ENCODE data around the gene ARMH2. TPM values are rescaled to one million over a fixed set of nuclear protein-coding genes. Genes with fewer than 3 reads are reported as not detected.
"Not testable (repeated sequence)": the region's sequence is repeated elsewhere in the genome, so short reads cannot be mapped to it uniquely, and the experiment has no call there.

ARMH2 gene
- total RNA-seq, 1 experiment from 2014 or later: not detected

DNA sequence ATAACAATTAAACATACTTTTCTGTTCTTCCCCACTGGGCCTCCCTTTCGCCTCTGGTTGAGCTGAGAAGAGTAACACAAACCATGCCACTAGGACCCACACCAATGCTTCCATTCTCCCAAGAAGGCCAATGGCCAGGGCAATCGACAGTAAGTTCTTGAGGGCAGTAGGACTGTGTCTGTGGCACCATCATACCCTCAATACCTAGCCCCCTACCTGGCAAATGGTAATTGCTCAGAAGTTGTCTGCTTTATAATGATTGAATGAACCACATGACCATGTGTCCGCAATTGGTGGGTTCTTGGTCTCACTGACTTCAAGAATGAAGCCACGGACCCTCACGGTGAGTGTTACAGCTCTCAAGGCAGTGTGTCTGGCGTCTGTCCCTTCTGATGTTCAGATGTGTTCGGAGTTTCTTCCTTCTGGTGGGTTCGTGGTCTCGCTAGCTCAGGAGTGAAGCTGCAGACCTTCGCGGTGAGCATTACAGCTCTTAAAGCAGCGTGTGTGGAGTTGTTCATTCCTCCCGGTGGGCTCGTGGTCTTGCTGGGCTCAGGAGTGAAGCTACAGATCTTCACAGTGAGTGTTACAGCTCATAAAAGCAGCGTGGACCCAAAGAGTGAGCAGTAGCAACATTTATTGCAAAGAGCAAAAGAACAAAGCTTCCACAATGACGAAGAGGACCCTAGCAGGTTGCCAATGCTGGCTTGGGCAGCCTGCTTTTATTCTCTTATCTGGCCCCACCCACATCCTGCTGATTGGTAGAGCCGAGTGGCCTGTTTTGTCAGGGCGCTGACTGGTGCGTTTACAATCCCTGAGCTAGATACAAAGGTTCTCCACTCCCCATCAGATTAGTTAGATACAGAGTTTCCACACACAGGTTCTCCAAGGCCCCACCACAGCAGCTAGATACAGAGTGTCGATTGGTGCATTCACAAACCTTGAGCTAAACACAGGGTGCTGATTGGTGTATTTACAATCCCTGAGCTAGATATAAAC lies 33.6 kb downstream of the ARMH2 start:
- not testable (repeated sequence) for DNase-seq (ENCODE audit: low spot score)

DNA sequence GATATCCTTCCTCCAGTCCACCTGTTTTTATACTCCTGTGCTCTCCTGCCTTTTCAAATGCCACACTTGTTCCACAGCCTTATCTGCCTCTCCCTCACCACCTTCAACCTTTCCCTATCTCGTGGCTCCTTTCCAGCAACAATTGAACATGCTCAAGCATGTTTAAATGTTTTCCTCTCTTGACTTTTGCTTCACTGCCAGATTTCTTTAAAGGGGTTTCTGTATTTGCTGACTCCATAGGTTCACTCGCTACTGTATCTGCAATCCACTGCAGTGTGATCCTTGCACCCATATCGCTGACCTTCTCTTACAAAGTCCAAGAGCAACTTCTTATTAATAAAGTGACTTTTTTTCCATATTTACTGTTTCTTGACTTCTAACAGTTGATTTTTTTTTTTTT lies 35.1 kb downstream of the ARMH2 start:
- DNase-seq (ENCODE audit: low spot score): no peak

DNA sequence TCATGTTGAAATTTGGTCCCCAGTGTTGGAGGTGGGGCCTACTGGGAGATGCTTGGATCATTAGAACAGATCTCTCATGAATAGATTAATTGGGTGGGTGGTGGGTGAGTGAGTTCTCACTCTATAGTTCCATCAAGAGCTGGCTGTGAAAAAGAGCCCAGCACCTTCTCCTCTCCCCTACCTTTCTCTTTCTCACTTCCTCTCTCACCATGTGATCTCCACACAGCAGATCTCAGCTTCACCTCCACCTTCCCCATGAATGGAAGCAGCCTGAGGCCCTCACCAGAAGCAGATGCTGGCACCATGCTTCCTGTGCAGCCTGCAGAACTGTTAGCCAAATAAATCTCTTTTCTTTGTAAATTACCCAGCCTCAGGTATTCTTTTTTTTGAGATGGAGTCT lies 36.9 kb downstream of the ARMH2 start:
- no peak for DNase-seq (ENCODE audit: low spot score)

DNA sequence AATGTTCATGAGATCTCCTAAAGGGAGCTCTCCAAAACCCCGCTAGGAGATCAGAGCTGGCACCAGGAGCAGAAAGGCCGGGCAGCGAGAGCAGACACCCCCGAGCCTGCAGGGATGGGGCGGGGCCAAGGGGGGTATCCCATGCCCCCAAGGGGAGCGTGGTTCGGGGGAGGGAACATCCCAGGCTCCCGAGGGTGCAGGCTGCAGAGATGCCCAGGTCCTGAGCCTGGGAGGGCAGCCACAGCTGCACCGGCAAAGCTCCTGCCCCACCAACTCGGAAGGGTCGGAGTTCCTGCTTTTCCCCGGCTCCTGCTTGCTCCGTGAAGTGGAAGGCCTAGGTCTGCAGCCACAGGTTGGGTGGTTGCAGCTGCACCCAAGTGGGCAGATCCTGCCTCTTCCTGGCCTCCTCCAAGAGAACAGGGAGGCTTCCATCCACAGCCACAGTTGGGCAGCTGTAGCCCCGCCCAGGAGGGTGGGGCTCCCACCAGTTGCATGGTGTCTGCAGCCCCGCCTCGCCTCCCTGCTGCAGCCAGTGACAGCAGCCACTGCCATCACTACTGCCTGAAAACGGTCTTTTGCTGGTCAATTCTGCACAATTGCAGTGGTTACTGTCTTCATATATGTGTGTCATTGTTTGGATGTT lies 37.4 kb downstream of the ARMH2 start:
- peak; percentile 14 for DNase-seq (ENCODE audit: low spot score)

- DNase-seq (ENCODE audit: low spot score): no peak
Measured at GRCh38 chr6:24760210-24760609, 38.5 kb downstream of the ARMH2 start.

DNA sequence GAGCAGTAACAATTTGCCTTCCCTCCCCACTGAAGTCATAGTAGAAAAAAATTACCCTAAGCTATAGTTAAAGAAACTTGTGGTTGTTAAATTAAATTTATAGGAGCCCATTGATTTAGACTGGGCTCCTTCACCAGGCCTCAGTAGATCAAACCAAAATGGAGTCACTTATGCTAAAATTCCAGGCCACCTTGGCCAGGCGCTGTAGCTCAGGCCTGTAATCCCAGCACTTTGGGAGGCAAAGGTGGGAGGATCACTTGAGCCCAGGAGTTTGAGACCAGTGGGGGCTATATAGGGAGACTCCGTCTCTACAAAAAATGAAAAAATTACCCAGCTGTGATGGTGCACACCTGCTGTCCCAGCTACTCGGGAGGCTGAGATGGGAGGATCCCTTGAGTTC lies 39.0 kb downstream of the ARMH2 start:
- DNase-seq (ENCODE audit: low spot score): no peak

DNA sequence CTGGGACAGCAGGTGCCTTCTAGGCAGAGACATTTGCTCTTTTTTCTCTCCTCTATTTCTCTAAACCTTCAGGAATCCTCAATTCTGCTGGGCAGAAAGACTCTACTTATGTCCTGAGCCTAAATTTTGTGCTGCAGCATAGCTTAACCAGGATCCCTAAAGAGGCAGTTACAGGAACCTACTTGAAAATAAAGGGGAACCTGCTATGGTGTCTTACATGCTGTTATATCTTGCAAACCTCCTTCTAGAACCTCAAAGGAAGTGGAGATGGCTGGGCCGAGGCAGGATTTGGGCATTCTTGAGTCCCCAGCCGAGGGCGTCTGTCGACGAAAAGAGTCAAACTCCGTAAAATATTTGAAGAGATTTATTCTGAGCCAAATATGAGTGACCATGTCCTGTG lies 41.1 kb downstream of the ARMH2 start:
- no peak for DNase-seq (ENCODE audit: low spot score)

- no peak for DNase-seq (ENCODE audit: low spot score)
Measured at GRCh38 chr6:24755279-24755678, 43.4 kb downstream of the ARMH2 start.

DNA sequence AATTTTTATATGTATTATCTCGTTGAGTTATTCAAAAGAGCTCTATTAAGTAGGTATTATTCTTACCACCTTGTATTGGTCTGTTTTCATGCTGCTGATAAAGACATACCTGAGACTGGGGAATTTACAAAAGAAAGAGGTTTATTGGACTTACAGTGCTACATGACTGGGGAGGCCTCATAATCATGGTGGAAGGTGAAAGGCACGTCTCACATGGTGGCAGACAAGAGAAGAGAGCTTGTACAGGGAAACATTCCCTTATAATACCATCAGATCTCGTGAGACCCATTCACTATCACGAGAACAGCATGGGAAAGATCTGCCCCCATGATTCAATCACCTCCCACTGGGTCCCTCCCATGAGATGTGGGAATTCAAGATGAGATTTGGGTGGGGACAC lies 44.3 kb downstream of the ARMH2 start:
- DNase-seq (ENCODE audit: low spot score): not testable (repeated sequence)

- no peak for DNase-seq (ENCODE audit: low spot score)
Measured at GRCh38 chr6:24753545-24753944, 45.2 kb downstream of the ARMH2 start.

DNA sequence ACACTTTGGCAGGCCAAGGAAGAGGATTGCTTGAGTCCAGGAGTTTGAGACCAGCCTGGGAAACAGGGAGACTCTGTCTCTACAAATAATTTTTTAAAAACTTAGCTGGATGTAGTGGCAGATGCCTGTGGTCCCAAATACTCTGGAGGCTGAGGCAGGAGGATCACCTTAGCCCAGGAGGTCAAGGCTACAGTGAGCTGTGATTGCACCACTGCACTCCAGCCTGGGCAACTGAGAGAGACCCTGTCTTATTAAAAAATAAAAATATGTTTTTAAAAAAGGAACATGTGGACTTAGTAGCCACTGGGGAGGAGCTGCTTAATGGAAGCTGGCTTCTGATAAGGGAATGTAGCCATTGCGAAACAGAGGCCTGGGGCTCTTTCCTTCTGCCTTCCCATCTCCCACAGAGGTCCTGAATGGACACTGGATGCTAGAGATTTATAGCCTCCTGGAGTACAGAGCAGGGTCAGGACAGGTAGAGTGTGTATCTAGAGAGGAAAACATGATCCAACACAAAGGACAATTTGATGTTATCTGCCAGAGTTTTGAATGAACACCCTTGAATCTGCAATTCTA lies 45.7 kb downstream of the ARMH2 start:
- no peak for DNase-seq (ENCODE audit: low spot score)

DNA sequence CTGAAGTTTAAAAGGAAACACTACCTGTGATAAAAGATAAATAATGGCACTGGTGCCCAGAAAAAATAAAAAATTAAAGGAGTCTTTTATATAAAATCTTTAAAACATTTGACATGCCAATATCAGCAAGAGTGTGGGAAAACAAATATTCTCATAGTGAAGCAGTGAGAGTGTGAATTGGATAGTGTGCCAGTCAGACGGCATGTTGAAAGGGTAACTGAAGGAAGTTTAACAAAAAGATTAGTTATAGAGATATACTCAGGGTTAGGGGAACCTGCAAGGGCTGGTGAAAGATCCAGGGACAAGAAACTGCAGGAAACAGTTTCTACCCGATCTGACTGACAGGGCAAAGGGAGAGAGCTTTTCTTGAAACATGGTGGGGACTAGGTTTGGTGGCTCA lies 46.2 kb downstream of the ARMH2 start:
- DNase-seq (ENCODE audit: low spot score): no peak

DNA sequence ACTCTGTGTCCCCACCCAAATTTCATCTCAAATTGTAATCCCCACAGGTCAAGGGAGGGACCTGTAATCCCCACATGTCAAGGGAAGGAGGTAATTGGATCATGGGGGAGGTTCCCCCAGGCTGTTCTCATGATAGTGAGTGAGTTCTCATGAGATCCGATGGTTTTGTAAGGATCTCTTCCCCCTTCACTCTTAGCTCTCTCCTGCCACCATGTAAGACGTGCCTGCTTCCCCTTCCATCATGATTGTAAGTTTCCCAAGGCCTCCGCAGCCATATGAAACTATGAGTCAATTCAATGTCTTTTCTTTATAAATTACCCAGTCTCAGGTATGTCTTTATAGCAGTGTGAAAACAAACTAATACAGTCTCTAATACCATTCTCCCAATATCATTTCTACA lies 47.8 kb downstream of the ARMH2 start:
- DNase-seq (ENCODE audit: low spot score): not testable (repeated sequence)

- no peak for DNase-seq (ENCODE audit: low spot score)
Measured at GRCh38 chr6:24749297-24749696, 49.4 kb downstream of the ARMH2 start.

Other genes starting within 250 kb of the ARMH2 start
- 0.71 and 2.0 TPM in 2 replicates for gene KIAA0319, start 152.7 kb downstream of the ARMH2 start, total RNA-seq (2014; rRNA removed; shearing (Covaris generic))
- 32.8 and 35.7 TPM in 2 replicates for gene TDP2, start 132.0 kb downstream of the ARMH2 start, total RNA-seq (2014; rRNA removed; shearing (Covaris generic))
- 10.2 and 15.0 TPM in 2 replicates for gene ACOT13, start 131.8 kb downstream of the ARMH2 start, total RNA-seq (2014; rRNA removed; shearing (Covaris generic))
- 96.7 and 132 TPM in 2 replicates for gene C6orf62, start 79.8 kb downstream of the ARMH2 start, total RNA-seq (2014; rRNA removed; shearing (Covaris generic))
- 49.7 and 65.9 TPM in 2 replicates for gene GMNN, start 24.0 kb downstream of the ARMH2 start, total RNA-seq (2014; rRNA removed; shearing (Covaris generic))
- gene RIPOR2, start 137.0 kb upstream of the ARMH2 start, total RNA-seq (2014; rRNA removed; shearing (Covaris generic)): 0.53 TPM in 1 of 2 replicates, not detected in the other